HG02610 (cell line): ENCODE results near the gene SERPING1.

ENCODE experiments used
- ATAC-seq: cut with Tn5 transposase; IDR thresholded peaks from one replicate; pipeline ENCODE4 v1.9.1; 2021; ENCODE audit warnings: mild to moderate bottlenecking, moderate library complexity; ENCODE audit not compliant: unreplicated experiment

SERPING1 gene

DNA sequence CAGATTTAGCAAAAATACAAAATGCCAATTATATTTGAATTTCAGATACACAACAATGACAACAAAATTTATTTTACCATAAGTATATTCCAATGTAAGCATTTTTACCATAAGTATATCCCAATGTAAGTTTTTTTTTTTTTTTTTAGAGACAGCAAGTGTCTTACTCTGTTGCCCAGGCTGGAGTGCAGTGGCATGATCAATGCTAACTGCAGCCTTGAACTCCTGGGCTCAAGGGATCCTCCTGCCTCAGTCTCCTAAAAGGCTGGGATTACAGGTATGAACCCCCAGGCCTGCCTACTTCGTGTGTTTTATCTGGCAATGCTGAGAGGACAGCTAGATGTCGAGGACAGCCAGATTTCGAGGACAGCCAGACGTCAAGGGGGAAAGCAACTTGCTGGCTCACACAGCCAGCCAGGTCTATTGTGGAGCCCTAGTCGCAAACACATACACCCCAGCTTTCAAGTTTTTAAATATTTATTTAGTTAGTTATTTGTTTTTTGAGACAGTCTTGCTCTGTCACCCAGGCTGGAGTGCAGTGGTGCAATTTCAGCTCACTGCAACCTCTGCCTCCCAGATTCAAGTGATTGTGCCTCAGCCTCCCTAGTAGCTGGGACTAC lies 1.1 kb upstream of the SERPING1 start:
- ATAC-seq, result no peak

- no peak for ATAC-seq
Measured at GRCh38 chr11:57597916-57598830, 688 bp downstream of the SERPING1 start.

DNA sequence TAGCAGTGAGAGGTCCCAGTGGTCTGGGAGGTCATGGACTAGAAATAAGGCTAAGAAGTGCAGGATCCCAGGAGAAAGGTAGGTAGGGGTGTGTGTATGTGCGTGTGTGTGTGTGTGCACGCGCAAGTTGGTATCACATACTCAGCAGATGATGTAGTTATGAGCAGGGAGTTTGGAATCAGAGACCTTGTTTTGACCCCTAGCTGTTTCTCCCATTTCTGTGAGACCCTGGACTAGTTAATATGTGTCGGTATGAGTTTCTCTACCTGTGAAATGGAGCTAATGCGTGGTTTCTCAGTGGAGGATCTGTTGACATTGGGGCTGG lies 1.3 kb downstream of the SERPING1 start:
- no peak for ATAC-seq

GRCh38 chr11:57599381-57599780 lies 1.9 kb downstream of the SERPING1 start:
- ATAC-seq, result no peak

GRCh38 chr11:57601297-57601696 lies 3.8 kb downstream of the SERPING1 start:
- ATAC-seq, result no peak

DNA sequence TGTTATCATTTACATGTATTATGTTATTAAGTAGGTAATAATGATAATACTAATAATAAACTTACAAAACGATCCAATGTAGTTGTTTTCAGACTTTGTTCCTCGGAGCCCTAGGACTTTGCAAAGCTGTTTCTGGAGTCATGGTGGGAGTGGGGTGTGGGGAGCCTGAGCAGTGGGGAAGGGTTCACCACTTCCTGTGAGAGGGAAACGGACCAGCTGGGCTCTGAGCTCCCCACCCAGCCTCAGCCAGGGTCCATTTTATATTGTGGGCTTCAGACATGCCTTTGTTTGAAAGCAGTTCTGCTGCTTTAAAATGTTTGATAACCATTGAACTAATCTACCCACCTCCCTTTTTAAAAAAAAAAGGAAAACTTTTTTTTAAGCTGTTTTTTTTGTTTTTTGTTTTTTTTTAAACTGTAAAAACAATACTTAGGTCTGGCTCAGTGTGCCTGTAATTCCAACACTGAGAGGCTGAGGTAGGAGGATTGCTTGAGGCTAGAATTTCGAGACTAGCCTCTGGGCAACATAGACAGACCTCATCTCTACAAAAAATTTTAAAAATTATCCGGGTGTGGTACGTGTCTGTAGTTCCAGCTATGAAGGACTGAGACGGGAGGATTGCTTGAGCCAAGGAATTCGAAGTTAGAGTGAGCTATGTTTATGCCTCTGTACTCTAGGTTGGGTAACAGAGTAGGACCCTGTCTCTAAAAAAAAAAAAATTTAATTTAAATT lies 7.0 kb downstream of the SERPING1 start:
- no peak for ATAC-seq

DNA sequence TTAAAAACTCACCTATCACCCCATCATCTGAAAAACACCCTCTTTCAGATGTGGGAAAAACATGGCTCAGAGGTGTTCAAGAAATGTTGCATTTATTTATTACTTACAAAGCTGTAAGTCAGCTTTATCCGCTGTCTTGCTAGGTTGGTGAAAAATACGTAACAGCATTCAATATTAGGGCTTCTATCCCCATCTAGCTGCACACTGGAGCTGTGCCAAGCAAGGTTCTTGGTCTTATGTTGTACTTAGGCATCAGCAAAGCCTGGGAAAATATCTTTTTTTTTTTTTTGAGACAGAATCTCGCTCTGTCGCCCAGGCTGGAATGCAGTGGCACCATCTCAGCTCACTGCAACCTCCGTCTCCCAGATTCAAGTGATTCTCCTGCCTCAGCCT lies 7.5 kb downstream of the SERPING1 start:
- no peak for ATAC-seq

- ATAC-seq, result no peak
Measured at GRCh38 chr11:57610170-57610569, 12.7 kb downstream of the SERPING1 start.

DNA sequence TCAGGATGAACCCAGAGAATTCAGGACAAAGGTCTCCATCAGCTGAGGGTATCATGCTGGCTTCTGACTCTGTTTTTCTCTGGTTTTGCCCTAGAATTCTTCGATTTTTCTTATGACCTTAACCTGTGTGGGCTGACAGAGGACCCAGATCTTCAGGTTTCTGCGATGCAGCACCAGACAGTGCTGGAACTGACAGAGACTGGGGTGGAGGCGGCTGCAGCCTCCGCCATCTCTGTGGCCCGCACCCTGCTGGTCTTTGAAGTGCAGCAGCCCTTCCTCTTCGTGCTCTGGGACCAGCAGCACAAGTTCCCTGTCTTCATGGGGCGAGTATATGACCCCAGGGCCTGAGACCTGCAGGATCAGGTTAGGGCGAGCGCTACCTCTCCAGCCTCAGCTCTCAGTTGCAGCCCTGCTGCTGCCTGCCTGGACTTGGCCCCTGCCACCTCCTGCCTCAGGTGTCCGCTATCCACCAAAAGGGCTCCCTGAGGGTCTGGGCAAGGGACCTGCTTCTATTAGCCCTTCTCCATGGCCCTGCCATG lies 16.8 kb downstream of the SERPING1 start:
- ATAC-seq, result no peak

GRCh38 chr11:57615308-57615707 lies 17.8 kb downstream of the SERPING1 start:
- ATAC-seq, result no peak

DNA sequence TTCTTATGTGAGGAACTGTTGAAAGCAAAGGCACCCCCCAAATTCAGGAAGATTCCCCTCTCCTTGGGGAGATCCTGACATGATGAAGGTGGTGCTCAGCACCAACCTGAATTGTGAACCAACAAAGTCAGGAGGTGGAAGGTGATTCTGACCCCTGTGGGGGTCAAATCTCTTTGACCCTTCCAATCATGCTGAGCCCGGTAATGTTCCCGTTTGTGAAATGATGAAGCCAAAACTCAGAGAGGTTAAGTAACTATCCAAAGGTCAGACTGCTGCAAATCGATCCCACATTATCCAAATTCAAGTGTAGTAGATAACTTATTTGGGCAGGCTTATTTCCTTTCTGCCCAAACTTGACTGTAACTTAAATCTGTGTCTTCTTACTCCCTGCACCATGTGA lies 19.1 kb downstream of the SERPING1 start:
- ATAC-seq, result no peak

DNA sequence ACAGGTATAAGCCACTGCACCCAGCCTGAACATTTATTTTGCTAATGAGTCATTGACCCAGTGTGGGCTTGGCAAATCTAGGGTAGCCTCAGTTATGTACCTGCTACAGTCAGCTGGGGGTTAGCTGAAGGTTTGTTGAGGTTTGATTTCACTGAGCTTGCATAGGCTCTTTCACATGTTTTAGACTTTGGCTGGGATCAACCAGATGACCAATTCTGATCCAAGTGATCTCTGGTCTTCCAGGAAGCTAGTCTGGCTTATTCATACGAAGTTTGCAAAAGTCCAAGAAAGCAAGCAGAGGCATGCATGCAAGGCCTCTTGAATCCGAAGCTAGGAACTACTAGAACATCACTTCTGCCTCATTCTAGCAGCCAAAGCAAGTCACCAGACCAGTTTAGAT lies 21.0 kb downstream of the SERPING1 start:
- no peak for ATAC-seq

DNA sequence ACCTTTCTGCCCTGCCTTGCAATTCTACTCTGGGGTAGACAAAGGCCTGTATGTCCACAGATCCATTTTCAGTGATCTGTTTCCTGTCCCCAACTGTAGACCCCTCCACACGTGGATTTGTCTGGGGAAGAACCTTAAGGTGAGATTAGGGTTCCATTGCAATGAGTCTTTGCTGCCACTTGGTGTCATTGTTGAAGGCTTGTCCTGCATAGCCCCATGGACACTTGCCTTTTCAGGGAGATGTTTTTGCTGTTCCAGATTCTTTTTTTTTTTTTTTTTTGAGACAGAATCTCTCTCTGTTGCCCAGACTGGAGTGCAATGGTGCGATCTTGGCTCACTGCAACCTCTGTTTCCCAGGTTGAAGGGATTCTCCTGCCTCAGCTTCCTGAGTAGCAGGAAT lies 21.8 kb downstream of the SERPING1 start:
- ATAC-seq, result no peak

- no peak for ATAC-seq
Measured at GRCh38 chr11:57620467-57620866, 23.0 kb downstream of the SERPING1 start.

DNA sequence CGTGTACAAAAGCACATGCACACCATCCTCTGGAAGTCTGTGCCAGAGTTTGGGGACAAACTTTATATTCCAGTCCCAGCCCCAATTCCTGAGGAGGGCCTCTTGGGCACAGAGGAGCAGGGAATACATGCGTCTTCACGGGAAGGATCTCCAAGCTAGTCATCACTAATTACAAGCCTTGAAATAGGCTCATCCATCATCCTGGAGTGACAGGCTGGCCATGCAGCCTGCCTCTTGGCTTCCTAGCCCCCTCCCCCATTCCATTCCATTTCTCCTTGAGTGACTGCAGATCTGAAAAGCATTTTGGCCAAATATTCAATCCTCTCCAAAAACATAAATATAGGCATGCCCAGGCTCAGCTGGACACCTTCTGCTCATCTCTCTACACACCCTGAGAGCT lies 24.8 kb downstream of the SERPING1 start:
- ATAC-seq, result no peak

DNA sequence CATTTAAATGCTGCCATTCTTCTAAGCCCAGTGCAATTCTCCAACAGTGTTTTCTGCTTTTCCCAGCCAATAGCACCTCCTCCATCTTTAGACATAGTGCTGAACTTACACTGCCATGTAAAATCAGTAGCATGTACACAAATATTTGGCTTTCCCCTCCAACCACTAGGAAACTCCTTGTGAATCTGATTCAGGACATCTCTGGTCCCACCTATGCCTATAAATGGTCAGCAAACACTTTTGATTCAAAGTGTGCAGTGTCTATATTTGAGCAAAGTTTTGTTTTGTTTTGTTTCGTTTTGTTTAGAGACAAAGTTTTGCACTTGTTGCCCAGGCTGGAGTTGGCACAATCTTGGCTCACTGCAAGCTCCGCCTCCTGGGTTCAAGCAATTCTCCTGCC lies 27.4 kb downstream of the SERPING1 start:
- ATAC-seq, result no peak

DNA sequence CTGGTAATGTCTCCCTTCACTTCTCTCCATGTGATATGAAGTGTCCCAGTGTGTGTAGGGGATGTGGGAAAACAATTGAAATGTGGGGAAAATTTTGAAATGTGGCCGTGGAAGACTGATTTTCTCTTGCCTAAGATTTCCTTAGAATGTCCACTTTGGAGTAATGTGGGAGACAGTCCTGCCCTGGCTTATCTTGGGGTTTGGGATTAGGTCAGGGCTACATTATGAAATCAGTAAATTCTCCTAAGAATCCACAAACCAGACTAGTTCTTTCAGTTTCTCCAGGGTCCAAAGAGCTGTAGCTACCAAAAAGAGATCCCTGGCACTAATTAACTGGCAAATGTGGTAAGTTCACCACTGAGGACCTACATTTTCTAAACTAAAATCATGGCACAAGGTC lies 29.4 kb downstream of the SERPING1 start:
- ATAC-seq, result no peak

- no peak for ATAC-seq
Measured at GRCh38 chr11:57630171-57630570, 32.7 kb downstream of the SERPING1 start.

DNA sequence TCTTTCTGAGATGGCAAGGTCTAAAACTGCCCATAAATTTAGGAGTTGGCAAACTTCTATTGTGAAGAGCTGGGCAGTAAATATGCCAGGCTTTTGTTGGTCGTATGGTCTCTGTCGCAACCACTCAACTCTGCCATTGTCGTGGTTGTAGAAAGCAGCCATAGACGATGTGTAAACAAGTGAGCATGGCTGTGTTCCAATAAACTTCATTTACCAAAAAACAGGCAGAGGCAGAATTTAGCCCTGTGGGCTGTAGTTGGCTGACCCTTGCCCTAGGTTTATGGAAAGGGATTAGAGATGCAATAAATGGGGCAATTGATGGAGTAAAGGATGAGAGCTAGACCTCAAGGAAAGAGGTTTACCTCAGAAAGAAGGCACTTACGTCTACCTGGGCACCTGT lies 34.6 kb downstream of the SERPING1 start:
- ATAC-seq, result no peak

GRCh38 chr11:57633394-57634070 lies 36.0 kb downstream of the SERPING1 start:
- ATAC-seq, result no peak

GRCh38 chr11:57634311-57634710 lies 36.8 kb downstream of the SERPING1 start:
- ATAC-seq, result no peak
